Neuronal stem cell (in vitro differentiated cells): Measurements from ENCODE around the gene TBC1D22A.

Experiments
- DNase-seq: peaks from one replicate; pipeline ENCODE4 v3.0.0-alpha.2; 2013; ENCODE audit warnings: low spot score
- H2AFZ ChIP-seq: one replicate; pipeline ENCODE4 v1.6.1; 2013; ENCODE audit warnings: mild to moderate bottlenecking, low read length, inconsistent platforms
- H2AK5ac ChIP-seq: 2 replicates; pipeline ENCODE4 v1.6.1; 2013; ENCODE audit warnings: low read depth, mild to moderate bottlenecking, inconsistent platforms, low read length, moderate library complexity, mixed read lengths
- H2BK120ac ChIP-seq: 2 replicates; pipeline ENCODE4 v1.6.1; 2013; ENCODE audit warnings: low read depth, mild to moderate bottlenecking, inconsistent platforms, low read length, moderate library complexity, mixed read lengths
- H2BK12ac ChIP-seq: one replicate; pipeline ENCODE4 v1.6.1; 2013; ENCODE audit warnings: low read length, inconsistent platforms
- H2BK15ac ChIP-seq: 2 replicates; pipeline ENCODE4 v1.6.1; 2013; ENCODE audit warnings: mild to moderate bottlenecking, low read length, inconsistent platforms, mixed read lengths
- H2BK5ac ChIP-seq: one replicate; pipeline ENCODE4 v1.6.1; 2013; ENCODE audit warnings: inconsistent platforms, mild to moderate bottlenecking, low read length, moderate library complexity
- H3K14ac ChIP-seq: one replicate; pipeline ENCODE4 v1.6.1; 2013; ENCODE audit warnings: low read length, inconsistent platforms
- H3K18ac ChIP-seq: 2 replicates; pipeline ENCODE4 v1.6.1; 2013; ENCODE audit warnings: low read length, inconsistent platforms
- H3K23ac ChIP-seq: 2 replicates; pipeline ENCODE4 v1.6.1; 2013; ENCODE audit warnings: low read depth, mild to moderate bottlenecking, mixed read lengths, low read length, inconsistent platforms; ENCODE audit not compliant: poor library complexity
- H3K27ac ChIP-seq: replicated peaks from 3 replicates; pipeline ENCODE4 v1.5.1; 2013; ENCODE audit warnings: low read length, inconsistent platforms
- H3K27me3 ChIP-seq, 3 experiments: 2 replicates each; pipeline ENCODE4 v1.6.1; 2013; ENCODE audit warnings: low read length in 3 of 3, mild to moderate bottlenecking in 2 of 3, inconsistent platforms in 1 of 3, low read depth in 1 of 3, mixed read lengths in 1 of 3, moderate library complexity in 1 of 3; ENCODE audit not compliant: control insufficient read depth in 3 of 3, insufficient read depth in 3 of 3
- H3K36me3 ChIP-seq, 2 donors: replicated peaks in 1 of 2; 2 replicates each; pipeline ENCODE4 v1.6.1; 2013; ENCODE audit warnings: low read length in 2 of 2; ENCODE audit not compliant: control insufficient read depth in 2 of 2, insufficient read depth in 2 of 2
- H3K4ac ChIP-seq: 2 replicates; pipeline ENCODE4 v1.6.1; 2013; ENCODE audit warnings: inconsistent platforms, mild to moderate bottlenecking, low read length, moderate library complexity
- H3K4me1 ChIP-seq, 2 donors: 1 replicate in 1 of 2; 2 replicates in 1 of 2; pipeline ENCODE4 v1.6.1; 2013; ENCODE audit warnings: low read length in 2 of 2, low read depth in 1 of 2; ENCODE audit not compliant: control insufficient read depth in 2 of 2, insufficient read depth in 1 of 2
- H3K4me2 ChIP-seq: one replicate; pipeline ENCODE4 v1.6.1; 2013; ENCODE audit warnings: mild to moderate bottlenecking, low read length, inconsistent platforms; ENCODE audit not compliant: insufficient read depth, poor library complexity, severe bottlenecking
- H3K4me3 ChIP-seq, 2 donors: 2 replicates each; pipeline ENCODE4 v1.5.1; 2013; ENCODE audit warnings: low read length in 2 of 2, mild to moderate bottlenecking in 2 of 2, inconsistent platforms in 1 of 2, moderate library complexity in 1 of 2
- H3K79me1 ChIP-seq: one replicate; pipeline ENCODE4 v1.6.1; 2013; ENCODE audit warnings: low read depth, mild to moderate bottlenecking, inconsistent platforms, low read length, moderate library complexity
- H3K9ac ChIP-seq: one replicate; pipeline ENCODE4 v1.6.1; 2013; ENCODE audit warnings: mild to moderate bottlenecking, low read depth, low read length, inconsistent platforms; ENCODE audit not compliant: poor library complexity
- H3K9me3 ChIP-seq, 2 donors: replicated peaks in 1 of 2; 2 replicates each; pipeline versions ENCODE3 to v1.6.1; 2013; ENCODE audit warnings: low read length in 2 of 2, mild to moderate bottlenecking in 2 of 2, inconsistent platforms in 1 of 2, low read depth in 1 of 2, mixed read lengths in 1 of 2, moderate library complexity in 1 of 2; ENCODE audit not compliant: control insufficient read depth in 2 of 2, insufficient read depth in 1 of 2
- H4K8ac ChIP-seq: one replicate; pipeline ENCODE4 v1.6.1; 2013; ENCODE audit warnings: low read depth, mild to moderate bottlenecking, inconsistent platforms, low read length, moderate library complexity
- H4K91ac ChIP-seq: one replicate; pipeline ENCODE4 v1.6.1; 2013; ENCODE audit warnings: low read length, low read depth, mild to moderate bottlenecking, inconsistent platforms; ENCODE audit not compliant: poor library complexity
- WGBS, 2 donors: extraction: QIAGEN DNeasy Blood & Tissue Kit; methylation state at CpG; one replicate each; pipeline ENCODE4 v1.1.7; 2013; ENCODE audit warnings: missing lambda C conversion rate in 2 of 2, mixed read lengths in 1 of 2; ENCODE audit not compliant: insufficient read length in 2 of 2, insufficient replicate concordance in 1 of 2; ENCODE audit errors: extremely low coverage in 2 of 2; 5-methylcytosine and 5-hydroxymethylcytosine counted together

The TBC1D22A gene

GRCh38 chr22:46967445-46968358 is 205.3 kb downstream of the TBC1D22A start:
- Histone ChIP-seq H3K27me3 (no peaks in the 10 kb centered on the region), H3K4ac (no peak overlapping the region), H2BK120ac (no peak overlapping the region), H3K4me1 (peaks cover 6 to 14% of the 10 kb centered on the region in 2 donors), H3K9me3 (no peaks in the 10 kb centered on the region), H3K4me3 (no peak overlapping the region), H3K36me3 (no peaks in the 10 kb centered on the region), H4K8ac (no peak overlapping the region), H2BK5ac (no peak overlapping the region), H2AFZ (no peak overlapping the region), H3K4me2 (no peak overlapping the region), H4K91ac (no peak overlapping the region), H3K18ac (peak overlapping the region; percentile 19), H2BK12ac (no peak overlapping the region), H3K14ac (no peak overlapping the region), H3K23ac (no peak overlapping the region), H3K79me1 (no peaks in the 10 kb centered on the region), H3K27ac (no peak overlapping the region), H3K9ac (no peak overlapping the region), H2AK5ac (no peak overlapping the region), H2BK15ac (no peak overlapping the region)
- DNase-seq: no peak
- no CpG with 5 or more reads among the region's 20 CpGs for WGBS, 2 donors

GRCh38 chr22:46968359-46968740 is 205.9 kb downstream of the TBC1D22A start:
- no CpG with 5 or more reads among the region's 27 CpGs for WGBS, 2 donors
- Histone ChIP-seq H3K4ac (no peak overlapping the region), H2BK15ac (no peak overlapping the region), H2AK5ac (no peak overlapping the region), H3K23ac (no peak overlapping the region), H4K8ac (no peak overlapping the region), H2AFZ (no peak overlapping the region), H3K79me1 (no peaks in the 10 kb centered on the region), H2BK120ac (no peak overlapping the region), H2BK12ac (no peak overlapping the region), H3K18ac (no peak overlapping the region), H3K27ac (no peak overlapping the region), H3K27me3 (no peaks in the 10 kb centered on the region), H3K36me3 (no peaks in the 10 kb centered on the region), H3K4me3 (no peak overlapping the region), H3K9ac (no peak overlapping the region), H4K91ac (no peak overlapping the region), H2BK5ac (no peak overlapping the region), H3K9me3 (no peaks in the 10 kb centered on the region), H3K4me2 (no peak overlapping the region), H3K14ac (no peak overlapping the region), H3K4me1 (peaks cover 6 to 14% of the 10 kb centered on the region in 2 donors)
- no peak for DNase-seq

- no CpG with 5 or more reads among the region's 6 CpGs for WGBS, 2 donors
- Histone ChIP-seq H2AFZ (no peak overlapping the region), H3K36me3 (no peaks in the 10 kb centered on the region)
Measured at GRCh38 chr22:46968848-46969247, 206.4 kb downstream of the TBC1D22A start.

GRCh38 chr22:46969491-46969890 is 207.0 kb downstream of the TBC1D22A start:
- no peak overlapping the region for H4K91ac ChIP-seq
- H3K79me1 ChIP-seq: no peaks in the 10 kb centered on the region
- H4K8ac ChIP-seq: no peak overlapping the region
- H2BK5ac ChIP-seq: no peak overlapping the region
- H2BK12ac ChIP-seq: no peak overlapping the region
- no peak overlapping the region for H3K9ac ChIP-seq
- peaks cover 0 to 5% of the 10 kb centered on the region in 2 donors for H3K36me3 ChIP-seq
- no peak for DNase-seq
- no peaks in the 10 kb centered on the region for H3K27me3 ChIP-seq
- peaks cover 6 to 12% of the 10 kb centered on the region in 2 donors for H3K4me1 ChIP-seq
- H3K23ac ChIP-seq: no peak overlapping the region
- no peak overlapping the region for H3K14ac ChIP-seq
- no peak overlapping the region for H3K18ac ChIP-seq
- no CpG with 5 or more reads among the region's 4 CpGs for WGBS, 2 donors
- H3K4me3 ChIP-seq: no peak overlapping the region
- H3K4ac ChIP-seq: no peak overlapping the region
- no peak overlapping the region for H2AK5ac ChIP-seq
- H3K4me2 ChIP-seq: no peak overlapping the region
- H3K27ac ChIP-seq: no peak overlapping the region
- no peak overlapping the region for H2AFZ ChIP-seq
- no peak overlapping the region for H2BK15ac ChIP-seq
- no peaks in the 10 kb centered on the region for H3K9me3 ChIP-seq
- no peak overlapping the region for H2BK120ac ChIP-seq

More at GRCh38 chr22:46968848-46969247, 206.4 kb downstream of the TBC1D22A start:
- no peak overlapping the region for H3K14ac ChIP-seq
- no peak overlapping the region for H4K91ac ChIP-seq
- H4K8ac ChIP-seq: no peak overlapping the region
- no peak for DNase-seq
- H3K9ac ChIP-seq: peak overlapping the region; percentile 30
- no peaks in the 10 kb centered on the region for H3K27me3 ChIP-seq
- H3K4ac ChIP-seq: no peak overlapping the region
- no peaks in the 10 kb centered on the region for H3K9me3 ChIP-seq
- H2BK120ac ChIP-seq: no peak overlapping the region
- H2BK15ac ChIP-seq: no peak overlapping the region
- H3K27ac ChIP-seq: no peak overlapping the region
- no peak overlapping the region for H3K23ac ChIP-seq
- peaks cover 6 to 14% of the 10 kb centered on the region in 2 donors for H3K4me1 ChIP-seq
- H2BK12ac ChIP-seq: no peak overlapping the region
- H3K18ac ChIP-seq: no peak overlapping the region
- no peak overlapping the region for H3K4me2 ChIP-seq
- H2AK5ac ChIP-seq: no peak overlapping the region
- no peaks in the 10 kb centered on the region for H3K79me1 ChIP-seq
- no peak overlapping the region for H2BK5ac ChIP-seq
- no peak overlapping the region for H3K4me3 ChIP-seq
